Measurements from ENCODE around the gene TTC21A.

The TTC21A gene

GRCh38 chr3:39099242-39099641 is 8.2 kb upstream of the TTC21A start:
- Histone ChIP-seq H3K56ac (ENCODE audit: low read length) (no peak overlapping the region), H3K36me3 (ENCODE audit: control insufficient read depth, insufficient read depth, low read length) (peaks cover 6% of the 10 kb centered on the region), H3K18ac (ENCODE audit: low read length) (no peak overlapping the region), H3K4ac (ENCODE audit: low read depth, low read length) (no peak overlapping the region), H3K4me3 (ENCODE audit: low read length) (no peak overlapping the region), H3K23ac (ENCODE audit: low read length) (no peak overlapping the region), H3K79me1 (ENCODE audit: low read length) (peaks cover 3% of the 10 kb centered on the region), H2BK5ac (ENCODE audit: low read length) (no peak overlapping the region), H3K9ac (ENCODE audit: low read length) (no peak overlapping the region), H4K5ac (ENCODE audit: low read length) (no peak overlapping the region), H3K27ac (ENCODE audit: low read depth, low read length) (no peak overlapping the region), H2BK120ac (ENCODE audit: low read depth, low read length) (no peak overlapping the region), H3K4me1 (ENCODE audit: control insufficient read depth, low read depth, low read length) (no peaks in the 10 kb centered on the region), H2AK5ac (ENCODE audit: low read length) (no peak overlapping the region), H2BK15ac (replicated peaks; ENCODE audit: low read depth) (no peak overlapping the region), H4K8ac (ENCODE audit: low read depth, low read length) (no peak overlapping the region), H3K4me2 (ENCODE audit: low read length) (no peak overlapping the region), H3K79me2 (ENCODE audit: control insufficient read depth, insufficient read depth, low read length) (no peaks in the 10 kb centered on the region), H3K27me3 (ENCODE audit: insufficient read depth, low read length, poor library complexity) (no peaks in the 10 kb centered on the region)
- no CpG with 5 or more reads among the region's 1 CpG for WGBS (ENCODE audit: extremely low coverage, insufficient coverage, low lambda C conversion rate)
- no peak for DNase-seq

DNA sequence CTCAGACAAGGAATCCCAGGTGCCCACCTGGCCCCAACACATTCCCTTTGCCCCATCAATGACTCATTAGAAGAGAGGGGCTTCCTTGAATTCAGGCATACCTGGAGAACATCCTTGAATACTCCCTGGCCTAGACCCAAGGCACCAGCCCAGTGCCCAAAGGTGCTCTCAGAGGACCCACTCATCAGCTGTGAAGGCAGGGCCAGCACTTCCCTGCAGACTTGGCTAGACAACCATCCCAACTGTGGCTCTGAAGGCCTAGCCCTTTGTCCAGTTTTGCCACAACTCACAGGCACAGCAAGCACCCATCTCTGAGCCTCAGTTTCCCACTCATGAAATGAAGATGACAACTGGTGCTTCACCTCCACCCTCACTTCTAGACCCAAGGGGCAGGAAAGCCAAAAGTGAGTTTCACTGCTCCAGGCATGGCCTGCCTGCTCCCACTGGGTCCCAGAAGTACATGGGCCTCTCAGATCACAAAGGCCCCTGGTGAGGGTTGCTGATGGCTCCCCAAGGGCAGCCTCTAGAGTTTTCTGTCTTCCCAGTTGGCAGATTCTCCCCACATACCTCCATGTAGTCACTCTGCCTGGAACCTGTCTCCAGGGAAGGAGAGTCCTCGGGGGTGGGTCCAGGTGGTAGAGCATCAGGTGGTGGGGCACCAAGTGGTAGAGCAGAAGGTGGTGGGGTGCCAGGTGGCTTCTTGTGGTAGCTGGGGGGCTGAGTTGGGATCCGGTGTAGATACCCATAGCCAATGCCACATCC is 7.6 kb upstream of the TTC21A start:
- Histone ChIP-seq H2BK120ac (ENCODE audit: low read depth, low read length) (no peak overlapping the region), H3K18ac (ENCODE audit: low read length) (no peak overlapping the region), H3K9ac (ENCODE audit: low read length) (no peak overlapping the region), H3K56ac (ENCODE audit: low read length) (no peak overlapping the region), H2BK5ac (ENCODE audit: low read length) (no peak overlapping the region), H3K4me1 (ENCODE audit: control insufficient read depth, low read depth, low read length) (no peaks in the 10 kb centered on the region), H3K79me2 (ENCODE audit: control insufficient read depth, insufficient read depth, low read length) (no peaks in the 10 kb centered on the region), H3K23ac (ENCODE audit: low read length) (no peak overlapping the region), H4K5ac (ENCODE audit: low read length) (no peak overlapping the region), H3K27ac (ENCODE audit: low read depth, low read length) (no peak overlapping the region), H3K79me1 (ENCODE audit: low read length) (peaks cover 3% of the 10 kb centered on the region), H2BK15ac (replicated peaks; ENCODE audit: low read depth) (no peak overlapping the region), H3K4me2 (ENCODE audit: low read length) (no peak overlapping the region), H3K4ac (ENCODE audit: low read depth, low read length) (no peak overlapping the region), H3K4me3 (ENCODE audit: low read length) (no peak overlapping the region), H4K8ac (ENCODE audit: low read depth, low read length) (no peak overlapping the region), H3K27me3 (ENCODE audit: insufficient read depth, low read length, poor library complexity) (no peaks in the 10 kb centered on the region), H3K36me3 (ENCODE audit: control insufficient read depth, insufficient read depth, low read length) (peaks cover 6% of the 10 kb centered on the region), H2AK5ac (ENCODE audit: low read length) (no peak overlapping the region)
- WGBS (ENCODE audit: extremely low coverage, insufficient coverage, low lambda C conversion rate), result no CpG with 5 or more reads among the region's 2 CpGs
- DNase-seq, result no peak

DNA sequence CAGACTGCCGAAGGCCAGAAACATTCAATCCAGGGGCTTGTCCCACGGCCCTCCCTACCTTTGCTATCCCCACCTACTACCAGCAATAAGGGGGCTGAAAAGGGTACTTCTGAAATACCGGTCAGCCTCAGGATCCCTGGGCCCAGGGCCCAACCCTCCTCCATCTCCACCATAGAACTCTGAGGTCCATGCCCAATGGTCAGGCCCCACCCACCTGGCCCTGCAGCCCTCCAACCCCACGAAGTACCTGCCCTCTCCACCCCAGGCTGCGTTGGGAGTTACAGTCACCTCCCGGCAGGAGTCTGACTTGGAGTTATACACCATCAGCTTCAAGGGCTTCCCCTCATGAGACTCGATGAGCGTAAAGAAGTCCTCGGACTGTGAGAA is 7.0 kb upstream of the TTC21A start:
- WGBS (ENCODE audit: extremely low coverage, insufficient coverage, low lambda C conversion rate), result no CpG with 5 or more reads among the region's 9 CpGs
- Histone ChIP-seq H3K27ac (ENCODE audit: low read depth, low read length) (no peak overlapping the region), H3K27me3 (ENCODE audit: insufficient read depth, low read length, poor library complexity) (no peaks in the 10 kb centered on the region), H3K4me1 (ENCODE audit: control insufficient read depth, low read depth, low read length) (no peaks in the 10 kb centered on the region), H4K8ac (ENCODE audit: low read depth, low read length) (no peak overlapping the region), H2AK5ac (ENCODE audit: low read length) (no peak overlapping the region), H3K79me2 (ENCODE audit: control insufficient read depth, insufficient read depth, low read length) (no peaks in the 10 kb centered on the region), H2BK5ac (ENCODE audit: low read length) (no peak overlapping the region), H3K9ac (ENCODE audit: low read length) (no peak overlapping the region), H3K18ac (ENCODE audit: low read length) (no peak overlapping the region), H3K36me3 (ENCODE audit: control insufficient read depth, insufficient read depth, low read length) (peaks cover 6% of the 10 kb centered on the region), H3K23ac (ENCODE audit: low read length) (no peak overlapping the region), H3K79me1 (ENCODE audit: low read length) (peaks cover 4% of the 10 kb centered on the region), H3K4me2 (ENCODE audit: low read length) (no peak overlapping the region), H4K5ac (ENCODE audit: low read length) (no peak overlapping the region), H3K4me3 (ENCODE audit: low read length) (no peak overlapping the region), H3K56ac (ENCODE audit: low read length) (no peak overlapping the region), H2BK120ac (ENCODE audit: low read depth, low read length) (no peak overlapping the region), H2BK15ac (replicated peaks; ENCODE audit: low read depth) (no peak overlapping the region), H3K4ac (ENCODE audit: low read depth, low read length) (no peak overlapping the region)
- DNase-seq, result no peak

DNA sequence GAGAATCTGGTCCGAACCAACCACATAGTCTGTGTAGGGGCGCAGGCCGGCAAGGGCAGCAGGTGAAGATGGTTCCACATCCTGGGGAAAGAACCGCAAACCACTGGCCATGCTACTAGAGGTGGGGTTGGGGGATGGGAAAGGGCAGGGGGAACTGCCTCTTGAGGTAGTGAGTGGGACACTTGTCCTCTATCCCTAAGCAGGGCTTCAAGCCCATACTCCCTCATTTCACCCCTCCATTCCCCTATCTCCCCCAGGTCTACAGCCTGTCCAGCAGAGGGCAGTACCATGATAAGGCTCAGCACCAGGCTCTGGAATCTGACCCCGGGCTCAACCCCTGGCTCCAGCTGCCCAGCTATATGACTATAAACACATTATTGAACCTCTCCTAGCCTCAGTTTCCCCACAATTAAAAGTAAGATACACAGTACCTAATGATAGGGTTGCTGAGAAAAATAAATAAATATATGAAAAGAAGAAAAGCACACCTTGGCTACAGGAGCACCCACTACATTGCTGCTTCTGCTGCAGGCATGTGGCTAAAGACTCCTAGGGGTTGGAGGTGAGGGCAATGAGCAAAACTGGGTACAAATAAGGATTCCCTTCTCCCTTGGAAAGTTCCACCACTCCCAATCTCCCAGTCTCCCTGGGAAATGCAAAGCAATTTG is 6.3 kb upstream of the TTC21A start:
- no peak overlapping the region for H3K9ac ChIP-seq (ENCODE audit: low read length)
- no peak overlapping the region for H4K5ac ChIP-seq (ENCODE audit: low read length)
- DNase-seq, result peak; percentile 69
- H2BK5ac ChIP-seq (ENCODE audit: low read length), result no peak overlapping the region
- H2AK5ac ChIP-seq (ENCODE audit: low read length), result no peak overlapping the region
- no peak overlapping the region for H3K4me3 ChIP-seq (ENCODE audit: low read length)
- no peaks in the 10 kb centered on the region for H3K4me1 ChIP-seq (ENCODE audit: control insufficient read depth, low read depth, low read length)
- H3K79me1 ChIP-seq (ENCODE audit: low read length), result peaks cover 7% of the 10 kb centered on the region
- H2BK15ac ChIP-seq (replicated peaks; ENCODE audit: low read depth), result no peak overlapping the region
- H3K36me3 ChIP-seq (ENCODE audit: control insufficient read depth, insufficient read depth, low read length), result peaks cover 6% of the 10 kb centered on the region
- no peak overlapping the region for H3K18ac ChIP-seq (ENCODE audit: low read length)
- no peak overlapping the region for H3K56ac ChIP-seq (ENCODE audit: low read length)
- no peaks in the 10 kb centered on the region for H3K79me2 ChIP-seq (ENCODE audit: control insufficient read depth, insufficient read depth, low read length)
- no peak overlapping the region for H4K8ac ChIP-seq (ENCODE audit: low read depth, low read length)
- no peak overlapping the region for H2BK120ac ChIP-seq (ENCODE audit: low read depth, low read length)
- H3K4ac ChIP-seq (ENCODE audit: low read depth, low read length), result no peak overlapping the region
- H3K27ac ChIP-seq (ENCODE audit: low read depth, low read length), result no peak overlapping the region
- H3K23ac ChIP-seq (ENCODE audit: low read length), result no peak overlapping the region
- WGBS (ENCODE audit: extremely low coverage, insufficient coverage, low lambda C conversion rate), result no CpG with 5 or more reads among the region's 5 CpGs
- no peak overlapping the region for H3K4me2 ChIP-seq (ENCODE audit: low read length)
- H3K27me3 ChIP-seq (ENCODE audit: insufficient read depth, low read length, poor library complexity), result no peaks in the 10 kb centered on the region

- Histone ChIP-seq H2BK15ac (replicated peaks; ENCODE audit: low read depth) (no peak overlapping the region), H3K36me3 (ENCODE audit: control insufficient read depth, insufficient read depth, low read length) (peaks cover 3% of the 10 kb centered on the region), H2BK5ac (ENCODE audit: low read length) (no peak overlapping the region), H3K4me1 (ENCODE audit: control insufficient read depth, low read depth, low read length) (no peaks in the 10 kb centered on the region), H3K79me1 (ENCODE audit: low read length) (peaks cover 9% of the 10 kb centered on the region), H3K18ac (ENCODE audit: low read length) (no peak overlapping the region), H3K4me2 (ENCODE audit: low read length) (no peak overlapping the region), H3K9ac (ENCODE audit: low read length) (no peak overlapping the region), H4K5ac (ENCODE audit: low read length) (no peak overlapping the region), H3K27ac (ENCODE audit: low read depth, low read length) (no peak overlapping the region), H2BK120ac (ENCODE audit: low read depth, low read length) (no peak overlapping the region), H3K4ac (ENCODE audit: low read depth, low read length) (no peak overlapping the region), H2AK5ac (ENCODE audit: low read length) (no peak overlapping the region), H4K8ac (ENCODE audit: low read depth, low read length) (no peak overlapping the region), H3K23ac (ENCODE audit: low read length) (no peak overlapping the region), H3K27me3 (ENCODE audit: insufficient read depth, low read length, poor library complexity) (no peaks in the 10 kb centered on the region), H3K56ac (ENCODE audit: low read length) (no peak overlapping the region), H3K79me2 (ENCODE audit: control insufficient read depth, insufficient read depth, low read length) (peaks cover 2% of the 10 kb centered on the region), H3K4me3 (ENCODE audit: low read length) (no peak overlapping the region)
- DNase-seq, result no peak
- WGBS (ENCODE audit: extremely low coverage, insufficient coverage, low lambda C conversion rate), result no CpG with 5 or more reads among the region's 8 CpGs
These were observed 4.8 kb upstream of the TTC21A start for GRCh38 chr3:39102504-39103323.
